Astrocyte of the cerebellum (primary cell): ENCODE data around the gene SLMAP.
"Not testable (repeated sequence)": the region's sequence is repeated elsewhere in the genome, so short reads cannot be mapped to it uniquely, and the experiment has no call there.

ENCODE experiments used
- DNase-seq: peaks from one replicate; pipeline ENCODE4 v3.0.0-alpha.2; 2011; ENCODE audit warnings: low read depth
- H3K4me3 ChIP-seq: 2 replicates; pipeline ENCODE4 v1.5.1; 2011; ENCODE audit warnings: mild to moderate bottlenecking, low read depth, low read length, moderate library complexity
- in situ Hi-C: cut with HindIII; loops from 2 replicates; pipeline ENCODE4 v1.10.0; 2017; ENCODE audit warnings: low sequenced_read_pairs
- TF ChIP-seq, protein P1 (sequence below): IDR thresholded peaks from 2 replicates; pipeline ENCODE4 v1.5.1; 2012; ENCODE audit warnings: low read length, low read depth, moderate library complexity, mild to moderate bottlenecking; ENCODE audit errors: missing control alignments

Gene SLMAP

DNA sequence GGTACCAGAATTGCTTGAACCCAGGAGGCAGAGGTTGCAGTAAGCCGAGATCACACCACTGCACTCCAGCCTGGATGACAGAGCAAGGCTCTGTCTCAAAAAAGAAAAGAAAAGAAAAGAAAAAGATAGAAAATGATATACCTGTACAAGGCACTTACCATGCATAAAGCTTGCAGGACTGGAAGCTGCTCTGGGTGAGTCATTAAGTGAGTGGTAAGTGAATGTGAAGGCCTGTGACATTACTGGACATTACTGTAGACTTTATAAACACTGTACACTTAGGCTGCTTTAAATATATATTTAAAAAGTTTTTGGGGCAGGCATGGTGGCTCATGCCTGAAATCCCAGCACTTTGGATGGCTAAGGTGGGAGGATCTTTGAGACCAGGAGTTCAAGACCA lies 99.2 kb downstream of the SLMAP start:
- in situ Hi-C loops, result no loop called here
- DNase-seq, result peak; percentile 4
- TF ChIP-seq, protein P1, sequence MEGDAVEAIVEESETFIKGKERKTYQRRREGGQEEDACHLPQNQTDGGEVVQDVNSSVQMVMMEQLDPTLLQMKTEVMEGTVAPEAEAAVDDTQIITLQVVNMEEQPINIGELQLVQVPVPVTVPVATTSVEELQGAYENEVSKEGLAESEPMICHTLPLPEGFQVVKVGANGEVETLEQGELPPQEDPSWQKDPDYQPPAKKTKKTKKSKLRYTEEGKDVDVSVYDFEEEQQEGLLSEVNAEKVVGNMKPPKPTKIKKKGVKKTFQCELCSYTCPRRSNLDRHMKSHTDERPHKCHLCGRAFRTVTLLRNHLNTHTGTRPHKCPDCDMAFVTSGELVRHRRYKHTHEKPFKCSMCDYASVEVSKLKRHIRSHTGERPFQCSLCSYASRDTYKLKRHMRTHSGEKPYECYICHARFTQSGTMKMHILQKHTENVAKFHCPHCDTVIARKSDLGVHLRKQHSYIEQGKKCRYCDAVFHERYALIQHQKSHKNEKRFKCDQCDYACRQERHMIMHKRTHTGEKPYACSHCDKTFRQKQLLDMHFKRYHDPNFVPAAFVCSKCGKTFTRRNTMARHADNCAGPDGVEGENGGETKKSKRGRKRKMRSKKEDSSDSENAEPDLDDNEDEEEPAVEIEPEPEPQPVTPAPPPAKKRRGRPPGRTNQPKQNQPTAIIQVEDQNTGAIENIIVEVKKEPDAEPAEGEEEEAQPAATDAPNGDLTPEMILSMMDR, result no peak
- no peak overlapping the region for H3K4me3 ChIP-seq

DNA sequence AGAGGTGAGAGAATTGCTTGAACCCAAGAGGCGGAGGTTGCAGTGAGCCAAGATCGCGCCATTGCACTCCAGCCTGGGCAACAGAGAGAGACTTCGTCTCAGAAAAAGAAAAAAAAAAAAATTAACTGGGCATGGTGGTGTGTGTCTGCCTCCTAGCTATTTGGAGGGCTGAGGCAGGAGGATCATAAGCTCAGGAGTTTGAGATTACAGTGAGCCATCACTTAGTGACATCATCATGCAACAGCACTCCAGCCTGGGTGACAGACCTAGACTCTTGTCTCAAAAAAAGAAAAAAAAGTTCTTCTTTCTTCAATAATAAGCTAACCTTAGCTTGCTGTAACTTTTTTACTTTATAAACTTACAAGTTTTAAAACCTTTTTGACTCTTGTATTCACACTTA lies 99.8 kb downstream of the SLMAP start:
- TF ChIP-seq, protein P1, result no peak
- in situ Hi-C loops, result no loop called here
- no peak overlapping the region for H3K4me3 ChIP-seq
- no peak for DNase-seq

DNA sequence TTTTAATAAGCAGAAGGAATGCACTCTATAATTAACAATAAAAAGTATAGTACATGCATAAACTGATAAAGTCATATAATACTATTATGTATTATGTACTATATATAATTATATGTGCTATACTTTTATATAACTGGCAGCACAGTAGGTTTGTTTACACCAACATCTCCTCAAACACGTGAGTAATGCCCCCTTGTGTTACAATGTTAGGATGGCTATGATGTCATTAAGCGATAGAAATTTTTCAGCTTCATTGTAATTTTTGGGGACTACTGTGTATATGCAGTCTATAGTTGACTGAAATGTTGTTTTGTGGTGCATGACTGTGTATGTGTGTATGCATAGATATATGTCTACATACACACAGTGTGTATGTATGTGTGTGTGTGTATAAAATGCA lies 100.6 kb downstream of the SLMAP start:
- DNase-seq, result no peak
- TF ChIP-seq, protein P1, result peak; percentile 19
- H3K4me3 ChIP-seq, result no peak overlapping the region
- in situ Hi-C loops, result no loop called here

DNA sequence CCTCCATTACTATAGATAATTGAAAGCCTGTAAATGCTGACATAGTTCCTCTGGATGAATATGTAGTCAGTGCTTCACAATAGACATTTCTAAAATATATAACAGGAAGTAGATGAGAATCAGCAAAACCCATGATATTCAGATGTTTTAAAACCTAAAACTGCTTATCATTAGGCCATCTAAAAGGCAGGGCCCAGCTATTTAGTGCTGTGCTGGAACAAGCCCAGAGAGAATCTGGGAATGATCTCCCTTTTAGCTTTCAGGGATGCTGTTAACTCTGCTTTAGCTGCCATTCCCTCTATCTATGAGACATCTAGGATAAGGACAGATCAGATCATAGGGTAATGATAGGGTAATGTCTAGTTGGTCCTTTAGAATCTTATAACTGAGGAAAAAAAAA lies 106.8 kb downstream of the SLMAP start:
- in situ Hi-C loops, result no loop called here
- DNase-seq, result no peak
- H3K4me3 ChIP-seq, result no peak overlapping the region
- TF ChIP-seq, protein P1, result no peak

DNA sequence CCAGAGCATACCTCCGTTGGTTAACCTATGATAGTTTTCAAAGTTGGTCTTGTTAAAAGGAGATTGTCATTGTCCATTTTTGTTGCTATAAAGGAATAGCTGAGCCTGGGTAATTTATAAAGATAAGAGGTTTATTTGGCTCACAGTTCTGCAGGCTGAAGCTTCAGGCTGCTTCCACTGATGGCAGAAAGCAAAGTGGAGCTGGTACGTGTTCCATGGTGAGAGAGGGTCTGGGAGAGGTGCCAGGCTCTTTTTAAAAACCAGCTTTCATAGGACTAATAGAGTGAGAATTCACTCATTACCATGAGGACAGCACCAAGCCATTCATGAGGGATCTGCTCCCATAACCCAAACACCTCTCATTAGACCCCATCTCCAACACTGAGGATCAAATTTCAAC lies 107.3 kb downstream of the SLMAP start:
- no peak for DNase-seq
- H3K4me3 ChIP-seq, result no peak overlapping the region
- in situ Hi-C loops, result no loop called here
- TF ChIP-seq, protein P1, result no peak

DNA sequence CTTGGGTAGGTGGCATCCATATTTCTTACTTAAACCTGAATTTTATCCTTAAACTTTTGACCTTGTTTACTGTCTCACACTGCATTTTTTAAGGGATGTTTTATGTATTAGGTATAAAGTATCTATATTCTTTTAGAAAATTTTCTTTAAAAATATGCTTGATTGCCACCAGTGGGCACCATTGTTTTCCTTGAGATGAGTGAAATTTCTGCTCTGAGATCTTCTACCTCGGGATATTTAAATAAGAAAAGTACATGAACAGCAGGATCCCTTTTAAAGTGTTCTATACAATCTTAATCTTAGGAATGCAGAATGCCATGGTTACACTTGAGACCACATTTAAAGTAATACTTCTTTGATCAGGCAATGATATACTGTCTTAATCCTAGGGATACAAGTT lies 108.7 kb downstream of the SLMAP start:
- TF ChIP-seq, protein P1, result peak; percentile 52
- DNase-seq, result peak; percentile 37
- H3K4me3 ChIP-seq, result no peak overlapping the region
- in situ Hi-C loops, result no loop called here

DNA sequence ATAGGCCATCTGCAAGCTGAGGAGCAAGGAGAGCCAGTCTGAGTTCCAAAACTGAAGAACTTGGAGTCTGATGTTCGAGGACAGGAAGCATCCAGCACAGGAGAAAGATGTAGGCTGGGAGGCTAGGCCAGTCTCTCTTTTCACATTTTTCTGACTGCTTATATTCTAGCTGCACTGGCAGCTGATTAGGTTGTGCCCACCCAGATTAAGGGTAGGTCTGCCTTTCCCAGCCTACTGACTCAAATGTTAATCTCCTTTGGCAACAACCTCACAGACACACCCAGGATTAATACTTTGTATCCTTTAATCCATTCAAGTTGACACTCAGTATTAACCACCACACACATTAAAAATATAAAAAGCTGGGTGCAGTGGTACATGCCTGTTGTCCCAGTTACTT lies 113.0 kb downstream of the SLMAP start:
- DNase-seq, in situ Hi-C loops, H3K4me3 ChIP-seq: not testable (repeated sequence)
